ENCODE data around the gene ACVR1. TPM values are rescaled to one million over a fixed set of nuclear protein-coding genes. Genes with fewer than 3 reads are reported as not detected.

The ACVR1 gene
- total RNA-seq, 1 donor from 2014 or later = 22.4 TPM

DNA sequence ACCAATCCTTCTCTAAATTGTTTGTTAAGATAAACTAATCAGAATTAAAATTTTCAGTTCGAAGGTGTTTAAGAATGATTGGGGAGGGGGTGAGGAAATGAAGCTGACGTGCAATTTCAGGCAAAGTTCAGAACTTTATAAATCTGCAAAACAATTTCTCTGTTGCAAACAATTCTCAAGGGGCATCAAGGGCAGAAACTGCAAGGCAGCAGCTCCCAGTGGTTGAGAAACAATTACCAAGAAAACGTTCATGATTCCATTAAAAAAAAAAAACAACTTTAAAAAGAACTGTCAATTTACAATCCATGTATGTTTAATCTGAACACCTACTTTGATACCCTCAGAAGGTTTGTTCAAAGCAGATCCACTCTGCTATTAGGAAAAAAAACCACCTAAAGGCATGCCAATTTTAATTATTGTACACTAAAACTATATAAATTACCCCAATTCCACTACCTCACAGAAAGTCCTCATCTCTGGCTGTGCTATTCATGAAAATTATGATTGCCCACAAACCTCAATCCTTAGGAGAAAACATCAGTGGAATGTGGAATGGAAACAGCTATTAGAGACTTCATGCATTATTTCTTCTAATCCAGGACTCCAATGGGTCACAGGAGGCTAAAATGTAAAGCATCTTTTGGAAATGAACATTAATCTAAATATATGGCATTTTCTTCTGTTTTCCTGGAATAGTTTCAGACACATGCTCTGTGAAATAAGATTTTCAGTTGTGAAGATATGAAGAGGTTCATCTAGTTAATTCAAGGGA, 127.6 kb downstream of the ACVR1 start:
- no peaks in the 10 kb centered on the region for H3K27me3 ChIP-seq (ENCODE audit: control insufficient read depth, insufficient read depth, low read length)
- no peak for DNase-seq (ENCODE audit: low read depth)
- H3K36me3 ChIP-seq (ENCODE audit: control insufficient read depth, insufficient read depth, low read length) = peaks cover 2% of the 10 kb centered on the region
- no peak overlapping the region for H3K4me3 ChIP-seq (ENCODE audit: low read depth, low read length)
- TF ChIP-seq CTCF (IDR thresholded peaks at IDR 0.05; ENCODE audit: insufficient read depth, low read length, poor library complexity, severe bottlenecking) = no peak

GRCh38 chr2:157747695-157748370, 128.3 kb downstream of the ACVR1 start:
- Histone ChIP-seq H3K36me3 (ENCODE audit: control insufficient read depth, insufficient read depth, low read length) (peaks cover 2% of the 10 kb centered on the region), H3K27me3 (ENCODE audit: control insufficient read depth, insufficient read depth, low read length) (no peaks in the 10 kb centered on the region), H3K4me3 (ENCODE audit: low read depth, low read length) (no peak overlapping the region)
- peak; percentile 19 for DNase-seq (ENCODE audit: low read depth)
- no peak for TF ChIP-seq CTCF (IDR thresholded peaks at IDR 0.05; ENCODE audit: insufficient read depth, low read length, poor library complexity, severe bottlenecking)

DNA sequence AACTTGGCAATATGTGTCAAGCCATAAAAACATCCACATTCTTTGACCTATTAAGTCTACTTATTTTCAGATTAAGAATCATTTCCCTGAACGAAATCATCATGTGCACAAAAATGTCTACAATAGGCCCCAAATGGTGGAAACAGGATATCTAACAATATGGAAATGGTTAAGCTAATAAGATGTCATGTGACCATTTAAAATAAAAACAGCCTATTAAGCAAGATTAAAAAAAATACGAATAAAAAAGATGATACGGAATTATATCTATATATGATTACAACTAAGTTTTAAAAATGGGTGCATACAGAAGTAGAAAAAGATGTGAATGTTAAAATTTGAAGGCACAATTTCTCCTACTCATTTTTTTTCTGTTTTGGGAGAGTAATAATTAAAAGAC, 128.8 kb downstream of the ACVR1 start:
- H3K4me3 ChIP-seq (ENCODE audit: low read depth, low read length) = no peak overlapping the region
- H3K36me3 ChIP-seq (ENCODE audit: control insufficient read depth, insufficient read depth, low read length) = peaks cover 2% of the 10 kb centered on the region
- H3K27me3 ChIP-seq (ENCODE audit: control insufficient read depth, insufficient read depth, low read length) = no peaks in the 10 kb centered on the region
- no peak for DNase-seq (ENCODE audit: low read depth)
- no peak for TF ChIP-seq CTCF (IDR thresholded peaks at IDR 0.05; ENCODE audit: insufficient read depth, low read length, poor library complexity, severe bottlenecking)

GRCh38 chr2:157746234-157746950, 129.7 kb downstream of the ACVR1 start:
- peak; percentile 42 for DNase-seq (ENCODE audit: low read depth)

DNA sequence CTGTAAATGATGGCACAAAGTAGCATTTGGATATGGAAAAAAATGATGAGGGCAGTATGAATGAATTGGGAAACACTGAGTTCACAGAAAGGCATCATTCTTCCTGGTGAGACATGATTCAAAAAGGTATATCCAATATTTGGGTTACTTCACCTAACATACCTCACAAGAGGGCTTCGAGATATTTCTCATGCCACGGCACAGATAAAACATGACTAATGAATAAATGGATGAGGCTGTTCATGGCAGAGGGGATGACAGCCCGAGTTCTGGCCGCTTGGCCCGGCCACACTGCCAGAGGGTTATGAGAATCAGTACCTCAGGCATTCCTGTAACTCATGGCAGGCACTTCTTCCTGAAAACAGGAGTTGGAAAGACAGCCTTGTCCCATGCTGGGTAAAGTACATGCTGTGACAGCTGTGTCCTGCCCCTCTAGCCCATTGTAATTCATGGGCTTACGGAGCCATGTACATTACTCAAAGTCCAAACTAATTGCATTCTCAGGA, 131.5 kb downstream of the ACVR1 start:
- no peak for TF ChIP-seq CTCF (IDR thresholded peaks at IDR 0.05; ENCODE audit: insufficient read depth, low read length, poor library complexity, severe bottlenecking)
- no peak for DNase-seq (ENCODE audit: low read depth)
- Histone ChIP-seq H3K27me3 (ENCODE audit: control insufficient read depth, insufficient read depth, low read length) (no peaks in the 10 kb centered on the region), H3K4me3 (ENCODE audit: low read depth, low read length) (no peak overlapping the region), H3K36me3 (ENCODE audit: control insufficient read depth, insufficient read depth, low read length) (no peaks in the 10 kb centered on the region)

More at GRCh38 chr2:157746234-157746950, 129.7 kb downstream of the ACVR1 start:
- Histone ChIP-seq H3K27me3 (ENCODE audit: control insufficient read depth, insufficient read depth, low read length) (no peaks in the 10 kb centered on the region), H3K4me3 (ENCODE audit: low read depth, low read length) (no peak overlapping the region), H3K36me3 (ENCODE audit: control insufficient read depth, insufficient read depth, low read length) (peaks cover 2% of the 10 kb centered on the region)
- no peak for TF ChIP-seq CTCF (IDR thresholded peaks at IDR 0.05; ENCODE audit: insufficient read depth, low read length, poor library complexity, severe bottlenecking)

Measured in kidney epithelial cell (primary cell).